C1 segment of cervical spinal cord (tissue), 14 donors: ENCODE data around the gene TTF2.

Source experiments
- DNase-seq, 14 donors: peaks; one replicate each; lab custom pipeline; 2025; lab: John Stamatoyannopoulos, UW

Gene TTF2

GRCh38 chr1:117045644-117046043 lies 14.5 kb upstream of the TTF2 start:
- no peak for DNase-seq

GRCh38 chr1:117046781-117047180 lies 13.3 kb upstream of the TTF2 start:
- DNase-seq: no peak

GRCh38 chr1:117047271-117047670 lies 12.9 kb upstream of the TTF2 start:
- no peak for DNase-seq

GRCh38 chr1:117049857-117050256 lies 10.3 kb upstream of the TTF2 start:
- DNase-seq: peak in 1 of 14 donors; percentile 5

GRCh38 chr1:117051224-117052064 lies 8.7 kb upstream of the TTF2 start:
- no peak for DNase-seq

- DNase-seq: no peak
Measured at GRCh38 chr1:117054068-117054467, 6.1 kb upstream of the TTF2 start.

- no peak for DNase-seq
Measured at GRCh38 chr1:117058810-117059209, 1.3 kb upstream of the TTF2 start.

- DNase-seq: no peak
Measured at GRCh38 chr1:117059334-117059677, 820 bp upstream of the TTF2 start.

- peak in 2 of 14 donors; percentile 7 to 45 for DNase-seq
Measured at GRCh38 chr1:117060441-117061317, 553 bp downstream of the TTF2 start.

- DNase-seq: no peak
Measured at GRCh38 chr1:117061986-117062415, 1.9 kb downstream of the TTF2 start.

GRCh38 chr1:117066367-117066766 lies 6.2 kb downstream of the TTF2 start:
- DNase-seq: no peak

GRCh38 chr1:117067533-117068370 lies 7.6 kb downstream of the TTF2 start:
- DNase-seq: peak in 8 of 14 donors; percentile 4 to 49 (median 30)

- peak in 3 of 14 donors; percentile 10 to 36 (median 20) for DNase-seq
Measured at GRCh38 chr1:117068580-117068979, 8.5 kb downstream of the TTF2 start.

- no peak for DNase-seq
Measured at GRCh38 chr1:117069220-117069844, 9.2 kb downstream of the TTF2 start.

GRCh38 chr1:117070124-117070523 lies 10.0 kb downstream of the TTF2 start:
- DNase-seq: no peak

- DNase-seq: no peak
Measured at GRCh38 chr1:117076648-117077047, 16.5 kb downstream of the TTF2 start.

- no peak for DNase-seq
Measured at GRCh38 chr1:117077267-117077666, 17.1 kb downstream of the TTF2 start.

GRCh38 chr1:117079737-117080136 lies 19.6 kb downstream of the TTF2 start:
- no peak for DNase-seq

GRCh38 chr1:117084231-117084630 lies 24.1 kb downstream of the TTF2 start:
- DNase-seq: no peak

GRCh38 chr1:117087686-117088085 lies 27.6 kb downstream of the TTF2 start:
- no peak for DNase-seq

GRCh38 chr1:117089996-117090395 lies 29.9 kb downstream of the TTF2 start:
- DNase-seq: no peak
